Posterior vena cava (tissue), 2 donors: ENCODE results near the gene TCHHL1. TPM values are rescaled to one million over a fixed set of nuclear protein-coding genes. Genes with fewer than 3 reads are reported as not detected.

Experiments used
- DNase-seq: peaks from one replicate; pipeline ENCODE4 v3.0.0-alpha.2; 2020; ENCODE audit warnings: low spot score
- intact Hi-C, 2 donors: fragments of 100-400 bp; cut with DNase I; formaldehyde crosslinking; loops; one replicate each; pipeline versions ENCODE4 v1.14.1 to v1.14.2; 2022 to 2023
- long read RNA-seq, 2 donors: library from polyadenylated mRNA; unstranded; transcript quantifications; one replicate each; pipeline ENCODE4 v2.0.0, GENCODE V29; 2020 to 2021
- total RNA-seq, 2 donors: library from RNA; stranded (reverse); fragmentation: NEBNext Ultra II Directional; extraction: Animal tissue kit (Norgen Biotek cat#: 25700); gene quantifications; one replicate each; pipeline ENCODE4 v1.2.1, GENCODE V29; 2021
- donor health status: DM: yes; HTN: yes; CAD: no.
- donor health status: DM: yes; HTN: yes; CAD: no.

TCHHL1 gene
- not detected for total RNA-seq
- long read RNA-seq, donor 1: 0 reads
- long read RNA-seq, donor 2: 0 reads

GRCh38 chr1:152089014-152089674, at the start of gene TCHHL1:
TCHHL1 (minus strand) TSS chr1:152089064; CDS start chr1:152088143, 921 bp downstream.
- DNase-seq: no peak
- intact Hi-C loops: no loop called here

GRCh38 chr1:152137215-152137614, 48.4 kb upstream of the TCHHL1 start:
- DNase-seq: no peak
- intact Hi-C loops: no loop called here

- DNase-seq: no peak
- intact Hi-C loops: no loop called here
Observed at GRCh38 chr1:152130186-152130585, 41.3 kb upstream of the TCHHL1 start.

GRCh38 chr1:152127673-152128072, 38.8 kb upstream of the TCHHL1 start:
- intact Hi-C loops: loop anchor here in 1 of 2 donors (5.0 kb wide), 1 partner anchor 360 kb away; no protein-coding TSS in a partner anchor
- no peak for DNase-seq

GRCh38 chr1:152125834-152126443, 37.1 kb upstream of the TCHHL1 start:
- DNase-seq: no peak
- intact Hi-C loops: loop anchor here in 1 of 2 donors (5.0 kb wide), 1 partner anchor 361 kb away; no protein-coding TSS in a partner anchor

GRCh38 chr1:152118915-152119314, 30.1 kb upstream of the TCHHL1 start:
- intact Hi-C loops: no loop called here
- no peak for DNase-seq

- DNase-seq: no peak
- intact Hi-C loops: no loop called here
Observed at GRCh38 chr1:152115344-152115743, 26.5 kb upstream of the TCHHL1 start, which contains the start of gene TCHH. TCHH (minus strand) TSS chr1:152115444; CDS start chr1:152114080, 1,364 bp downstream.

- intact Hi-C loops: no loop called here
- no peak for DNase-seq
Observed at GRCh38 chr1:152112885-152113432, 24.1 kb upstream of the TCHHL1 start.

GRCh38 chr1:152112101-152112884, 23.4 kb upstream of the TCHHL1 start:
- peak; percentile 68 for DNase-seq
- intact Hi-C loops: no loop called here

GRCh38 chr1:152111515-152111968, 22.7 kb upstream of the TCHHL1 start:
- DNase-seq: peak; percentile 76
- intact Hi-C loops: no loop called here

GRCh38 chr1:152110860-152111514, 22.1 kb upstream of the TCHHL1 start:
- peak; percentile 79 for DNase-seq
- intact Hi-C loops: no loop called here

- peak; percentile 78 for DNase-seq
- intact Hi-C loops: no loop called here
Observed at GRCh38 chr1:152110365-152110859, 21.5 kb upstream of the TCHHL1 start.

GRCh38 chr1:152109998-152110294, 21.1 kb upstream of the TCHHL1 start:
- no peak for DNase-seq
- intact Hi-C loops: no loop called here

GRCh38 chr1:152109231-152109997, 20.6 kb upstream of the TCHHL1 start:
- intact Hi-C loops: no loop called here

GRCh38 chr1:152108882-152109222, 20.0 kb upstream of the TCHHL1 start:
- no peak for DNase-seq
- intact Hi-C loops: no loop called here

More at GRCh38 chr1:152109231-152109997, 20.6 kb upstream of the TCHHL1 start:
- no peak for DNase-seq

GRCh38 chr1:152107984-152108881, 19.4 kb upstream of the TCHHL1 start:
- DNase-seq: no peak
- intact Hi-C loops: no loop called here
